Epithelial cell of proximal tubule (primary cell): ENCODE data around the gene DOCK7. TPM values are rescaled to one million over a fixed set of nuclear protein-coding genes. Genes with fewer than 3 reads are reported as not detected.

Experiments
- DNase-seq: peaks from one replicate; pipeline ENCODE4 v3.0.0-alpha.2; 2011; ENCODE audit warnings: low read depth
- H3K4me3 ChIP-seq: 2 replicates; pipeline ENCODE4 v1.5.1; 2011; ENCODE audit warnings: low read depth, mild to moderate bottlenecking, low read length
- total RNA-seq: library from RNA; depleted of rRNA; stranded (reverse); fragments of >200 nt; gene quantifications from 2 replicates; pipeline ENCODE4 v1.2.3, GENCODE V29; 2015
- TF ChIP-seq, protein P1 (sequence below): conservative IDR thresholded peaks from 2 replicates; pipeline ENCODE4 v1.5.1; 2012; ENCODE audit warnings: low read depth, mild to moderate bottlenecking, low read length

The DOCK7 gene
- total RNA-seq, 1 donor from 2014 or later: 72.9 TPM

DNA sequence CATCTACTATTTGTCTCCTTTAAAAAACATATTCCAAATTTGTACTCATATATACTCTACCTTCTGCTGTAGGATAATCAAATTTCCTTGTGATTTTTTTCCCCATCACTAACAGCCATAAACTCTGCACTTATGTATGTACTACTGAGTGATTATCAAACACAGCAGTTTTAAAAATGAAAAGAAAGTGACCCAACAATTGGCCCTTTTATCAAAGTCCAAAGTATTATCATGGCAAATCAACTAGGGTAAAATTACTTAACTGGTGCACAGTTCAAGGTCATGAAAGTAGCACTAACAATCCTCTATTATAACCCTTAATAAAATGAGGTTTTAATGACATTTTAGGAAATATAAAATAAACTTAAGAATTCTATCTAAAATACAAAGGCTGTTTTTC lies 79.3 kb downstream of the DOCK7 start:
- no peak overlapping the region for H3K4me3 ChIP-seq
- TF ChIP-seq, protein P1, sequence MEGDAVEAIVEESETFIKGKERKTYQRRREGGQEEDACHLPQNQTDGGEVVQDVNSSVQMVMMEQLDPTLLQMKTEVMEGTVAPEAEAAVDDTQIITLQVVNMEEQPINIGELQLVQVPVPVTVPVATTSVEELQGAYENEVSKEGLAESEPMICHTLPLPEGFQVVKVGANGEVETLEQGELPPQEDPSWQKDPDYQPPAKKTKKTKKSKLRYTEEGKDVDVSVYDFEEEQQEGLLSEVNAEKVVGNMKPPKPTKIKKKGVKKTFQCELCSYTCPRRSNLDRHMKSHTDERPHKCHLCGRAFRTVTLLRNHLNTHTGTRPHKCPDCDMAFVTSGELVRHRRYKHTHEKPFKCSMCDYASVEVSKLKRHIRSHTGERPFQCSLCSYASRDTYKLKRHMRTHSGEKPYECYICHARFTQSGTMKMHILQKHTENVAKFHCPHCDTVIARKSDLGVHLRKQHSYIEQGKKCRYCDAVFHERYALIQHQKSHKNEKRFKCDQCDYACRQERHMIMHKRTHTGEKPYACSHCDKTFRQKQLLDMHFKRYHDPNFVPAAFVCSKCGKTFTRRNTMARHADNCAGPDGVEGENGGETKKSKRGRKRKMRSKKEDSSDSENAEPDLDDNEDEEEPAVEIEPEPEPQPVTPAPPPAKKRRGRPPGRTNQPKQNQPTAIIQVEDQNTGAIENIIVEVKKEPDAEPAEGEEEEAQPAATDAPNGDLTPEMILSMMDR: no peak
- no peak for DNase-seq

DNA sequence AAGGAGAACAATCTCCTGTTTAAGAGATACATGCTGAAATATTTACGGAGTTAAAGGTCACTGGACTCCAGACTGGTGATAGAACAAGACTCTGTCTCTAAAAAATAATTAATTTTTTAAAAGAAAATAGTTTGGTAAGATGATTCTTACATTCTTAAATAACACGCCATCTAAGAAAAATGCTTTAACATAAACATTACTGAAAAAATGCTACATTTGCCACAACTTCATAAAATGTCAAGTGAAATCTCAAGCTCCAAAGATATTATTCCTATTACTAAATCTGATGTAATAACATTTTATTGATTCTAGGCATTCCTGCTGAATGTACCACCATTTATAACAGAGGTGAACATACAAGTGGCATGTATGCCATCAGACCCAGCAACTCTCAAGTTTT lies 86.7 kb downstream of the DOCK7 start:
- TF ChIP-seq, protein P1: no peak
- DNase-seq: no peak
- H3K4me3 ChIP-seq: no peak overlapping the region

DNA sequence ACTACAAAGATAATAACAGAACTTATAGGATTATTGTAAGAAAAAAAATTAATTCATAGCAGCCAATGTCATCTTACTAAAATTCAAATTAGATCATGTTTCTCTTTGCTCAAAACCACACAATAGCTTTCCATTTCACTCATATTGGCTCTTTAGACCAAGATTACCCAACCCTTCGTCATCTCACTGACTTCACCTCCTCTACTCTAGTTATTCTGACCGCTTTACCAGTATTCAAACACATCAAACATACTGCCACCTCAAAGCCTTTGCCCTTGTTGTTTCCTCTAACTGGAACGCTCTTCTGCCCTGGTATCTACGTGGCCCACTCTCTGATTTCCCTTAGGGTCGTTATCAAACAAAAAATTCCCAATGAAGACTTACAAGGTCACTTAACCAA lies 89.1 kb downstream of the DOCK7 start:
- TF ChIP-seq, protein P1: no peak
- no peak for DNase-seq

DNA sequence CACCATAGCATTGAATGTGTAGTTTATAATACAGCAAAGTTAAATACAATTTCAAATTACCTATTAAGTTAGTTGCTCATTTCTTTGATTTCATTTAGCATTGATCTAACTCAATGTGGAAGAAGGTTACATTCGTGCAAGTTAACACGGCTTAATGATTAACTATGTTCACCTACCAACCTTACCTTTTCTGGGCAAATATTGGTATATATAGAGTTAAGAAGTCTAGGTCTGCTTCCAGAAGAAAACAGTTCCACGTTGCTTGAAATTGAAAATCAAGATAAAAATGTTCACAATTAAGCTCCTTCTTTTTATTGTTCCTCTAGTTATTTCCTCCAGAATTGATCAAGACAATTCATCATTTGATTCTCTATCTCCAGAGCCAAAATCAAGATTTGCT lies 90.9 kb downstream of the DOCK7 start, which contains the start of gene ANGPTL3:
TSS of gene ANGPTL3 (plus strand) at position 240 of the 400 bp plus-strand sequence. CDS start at position 287, 47 bp downstream.
- no peak for DNase-seq
- TF ChIP-seq, protein P1: no peak
- H3K4me3 ChIP-seq: no peak within 1 kb of the TSS

More for the DNA sequence above, 89.1 kb downstream of the DOCK7 start:
- no peak overlapping the region for H3K4me3 ChIP-seq

DNA sequence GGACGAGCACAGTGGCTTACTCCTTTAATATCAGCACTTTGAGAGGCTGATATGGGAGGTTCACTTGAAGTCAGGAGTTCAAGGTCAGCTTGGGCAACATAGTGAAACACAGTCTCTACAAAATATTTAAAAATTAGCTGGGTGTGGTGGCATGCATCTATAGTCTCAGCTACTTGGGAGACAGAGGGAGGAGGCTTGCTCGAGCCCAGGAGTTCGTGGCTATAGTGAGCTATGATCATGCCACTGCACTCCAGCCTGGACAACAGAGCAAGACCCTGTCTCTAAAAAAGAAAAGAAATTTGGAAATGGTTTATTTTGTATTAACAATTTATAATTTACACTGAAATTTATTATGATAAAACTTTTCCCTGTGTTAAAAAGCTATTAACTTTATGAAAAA lies 92.5 kb downstream of the DOCK7 start:
- no peak for DNase-seq
- H3K4me3 ChIP-seq: no peak overlapping the region
- TF ChIP-seq, protein P1: no peak

DNA sequence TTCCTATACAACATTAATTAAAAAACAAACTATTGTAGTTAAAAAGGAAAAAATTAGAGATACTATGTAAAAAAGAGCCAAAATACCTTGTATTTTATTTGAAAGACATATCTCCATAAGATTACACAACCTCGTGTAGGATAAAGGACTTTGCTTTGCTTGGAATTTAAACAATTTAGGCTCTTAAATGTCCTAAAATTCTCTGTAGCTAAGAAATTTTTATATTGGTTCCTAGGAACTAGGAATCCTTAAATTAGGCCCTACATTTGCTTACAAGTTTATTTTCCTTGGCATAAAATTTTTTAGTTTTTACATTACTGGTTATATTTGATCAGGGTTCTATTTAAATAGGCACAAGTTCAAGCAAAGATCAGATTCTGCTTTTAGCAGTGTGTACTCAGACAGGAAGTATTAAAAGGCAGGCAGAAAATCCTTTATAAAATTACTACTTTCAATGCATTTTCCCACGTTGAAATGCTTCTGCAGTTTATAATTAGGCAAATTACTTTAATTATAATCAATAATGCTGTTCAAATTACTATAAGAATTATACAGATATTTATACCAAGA lies 94.3 kb downstream of the DOCK7 start:
- TF ChIP-seq, protein P1: no peak
- no peak overlapping the region for H3K4me3 ChIP-seq
- no peak for DNase-seq

DNA sequence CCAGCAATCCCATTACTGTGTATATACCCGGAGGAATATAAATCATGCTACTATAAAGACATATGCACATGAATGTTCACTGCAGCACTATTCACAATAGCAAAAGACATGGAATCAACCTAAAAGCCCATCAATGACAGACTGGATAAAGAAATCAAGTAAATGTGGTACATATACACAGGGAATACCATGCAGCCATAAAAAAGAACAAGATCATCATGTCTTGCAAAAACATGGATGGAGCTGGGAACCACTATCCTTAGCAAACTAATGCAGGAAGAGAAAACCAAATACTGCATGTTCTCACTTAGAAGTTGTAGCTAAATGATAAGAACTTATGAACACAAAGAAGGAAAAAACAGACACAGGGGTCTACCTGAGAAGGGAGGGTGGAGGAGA lies 97.2 kb downstream of the DOCK7 start:
- TF ChIP-seq, protein P1: no peak
- H3K4me3 ChIP-seq: no peak overlapping the region
- no peak for DNase-seq
